ENCODE results near the gene IRF4. TPM values are rescaled to one million over a fixed set of nuclear protein-coding genes. Genes with fewer than 3 reads are reported as not detected.
A peak's percentile ranks its signal among the peaks of the same experiment; 100 is the strongest.

The IRF4 gene
- total RNA-seq, 1 experiment from 2014 or later: 0.23 TPM

DNA sequence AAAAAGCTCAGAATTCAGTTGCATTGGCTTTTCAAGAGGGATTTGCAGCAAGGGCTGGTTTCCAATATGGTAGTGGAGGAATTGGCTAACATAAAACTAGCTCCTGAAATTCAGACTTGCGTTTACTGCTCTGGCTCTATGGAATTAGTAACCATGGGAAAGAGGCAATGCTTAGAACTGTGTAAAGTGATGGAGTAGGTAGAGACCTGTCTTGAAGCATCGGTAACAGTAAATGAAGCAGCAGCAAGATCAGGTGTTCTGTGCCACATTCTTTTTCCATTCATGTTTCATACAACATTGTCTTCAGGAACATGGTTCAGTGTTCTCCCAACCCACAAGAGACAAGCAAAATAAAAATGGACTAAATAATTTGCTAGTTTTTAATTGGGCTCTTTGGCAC is 6.5 kb downstream of the IRF4 start:
- no peak for DNase-seq (ENCODE audit: low read depth)

DNA sequence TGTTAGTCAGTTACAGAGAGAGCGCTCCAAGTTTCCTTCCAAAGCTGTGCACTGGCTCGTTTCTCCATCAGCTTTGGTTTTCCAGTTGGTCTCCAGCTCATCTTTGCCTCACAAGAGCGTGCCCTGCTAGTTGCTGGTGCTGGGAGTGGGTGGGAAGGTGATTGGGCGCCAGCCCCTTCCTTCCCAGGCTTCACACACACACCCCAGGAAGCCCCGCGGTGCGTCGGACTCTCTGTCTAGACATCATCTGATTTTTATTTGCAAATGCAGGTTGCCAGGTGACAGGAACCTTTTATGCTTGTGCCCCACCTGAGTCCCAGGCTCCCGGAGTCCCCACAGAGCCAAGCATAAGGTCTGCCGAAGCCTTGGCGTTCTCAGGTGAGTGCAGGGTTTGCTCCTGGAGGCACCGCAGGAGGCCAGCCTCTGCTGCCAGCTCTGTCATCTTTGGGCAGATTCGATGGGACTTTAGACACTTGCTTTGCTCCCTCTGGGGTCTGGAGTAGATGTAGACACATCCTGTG is 7.1 kb downstream of the IRF4 start:
- no peak for DNase-seq (ENCODE audit: low read depth)

- DNase-seq (ENCODE audit: low read depth): no peak
Measured at GRCh38 chr6:399785-400534, 8.4 kb downstream of the IRF4 start.

DNA sequence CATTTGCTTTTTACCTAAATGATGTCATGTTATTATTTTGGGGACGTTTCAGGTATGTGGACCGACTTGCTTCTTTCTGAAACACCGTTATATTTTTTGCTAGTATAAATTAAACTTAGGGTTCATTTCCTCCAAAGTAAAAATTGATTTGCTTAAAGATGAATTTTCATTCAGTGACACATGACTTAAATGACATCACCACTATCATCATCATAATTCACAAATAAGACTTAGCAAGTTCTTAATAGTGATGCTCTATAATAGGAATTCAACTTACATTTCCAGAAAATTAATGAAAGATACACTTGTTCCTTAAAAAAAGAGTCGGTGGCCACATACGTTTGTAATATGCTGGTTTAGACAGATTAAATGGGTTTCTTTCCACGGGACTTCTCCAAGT is 9.3 kb downstream of the IRF4 start:
- DNase-seq (ENCODE audit: low read depth): no peak

DNA sequence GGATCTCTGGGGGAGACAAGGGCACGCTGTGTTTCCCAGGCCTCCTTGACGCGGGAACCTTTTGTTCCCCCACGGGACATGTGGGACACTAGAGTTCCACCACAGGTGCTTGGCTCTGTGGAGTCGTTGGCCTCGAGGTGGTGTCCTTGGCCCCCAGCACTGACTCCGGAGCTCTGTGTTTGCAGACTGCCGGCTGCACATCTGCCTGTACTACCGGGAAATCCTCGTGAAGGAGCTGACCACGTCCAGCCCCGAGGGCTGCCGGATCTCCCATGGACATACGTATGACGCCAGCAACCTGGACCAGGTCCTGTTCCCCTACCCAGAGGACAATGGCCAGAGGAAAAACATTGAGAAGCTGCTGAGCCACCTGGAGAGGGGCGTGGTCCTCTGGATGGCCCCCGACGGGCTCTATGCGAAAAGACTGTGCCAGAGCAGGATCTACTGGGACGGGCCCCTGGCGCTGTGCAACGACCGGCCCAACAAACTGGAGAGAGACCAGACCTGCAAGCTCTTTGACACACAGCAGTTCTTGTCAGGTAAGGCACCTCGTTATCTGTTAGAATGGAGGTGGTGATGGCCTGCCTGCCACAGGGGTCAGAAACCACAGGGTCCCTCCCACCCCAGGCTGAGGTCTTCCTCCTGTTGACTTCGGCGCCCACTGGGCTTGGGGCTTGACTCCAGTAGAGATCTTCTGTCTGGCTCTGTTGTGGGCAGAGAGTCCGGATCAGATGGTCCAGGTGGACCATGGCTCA is 9.9 kb downstream of the IRF4 start:
- no peak for DNase-seq (ENCODE audit: low read depth)

- no peak for DNase-seq (ENCODE audit: low read depth)
Measured at GRCh38 chr6:401994-402640, 10.6 kb downstream of the IRF4 start.

- DNase-seq (ENCODE audit: low read depth): no peak
Measured at GRCh38 chr6:402901-403658, 11.5 kb downstream of the IRF4 start.

- no peak for DNase-seq (ENCODE audit: low read depth)
Measured at GRCh38 chr6:403659-404655, 12.4 kb downstream of the IRF4 start.

DNA sequence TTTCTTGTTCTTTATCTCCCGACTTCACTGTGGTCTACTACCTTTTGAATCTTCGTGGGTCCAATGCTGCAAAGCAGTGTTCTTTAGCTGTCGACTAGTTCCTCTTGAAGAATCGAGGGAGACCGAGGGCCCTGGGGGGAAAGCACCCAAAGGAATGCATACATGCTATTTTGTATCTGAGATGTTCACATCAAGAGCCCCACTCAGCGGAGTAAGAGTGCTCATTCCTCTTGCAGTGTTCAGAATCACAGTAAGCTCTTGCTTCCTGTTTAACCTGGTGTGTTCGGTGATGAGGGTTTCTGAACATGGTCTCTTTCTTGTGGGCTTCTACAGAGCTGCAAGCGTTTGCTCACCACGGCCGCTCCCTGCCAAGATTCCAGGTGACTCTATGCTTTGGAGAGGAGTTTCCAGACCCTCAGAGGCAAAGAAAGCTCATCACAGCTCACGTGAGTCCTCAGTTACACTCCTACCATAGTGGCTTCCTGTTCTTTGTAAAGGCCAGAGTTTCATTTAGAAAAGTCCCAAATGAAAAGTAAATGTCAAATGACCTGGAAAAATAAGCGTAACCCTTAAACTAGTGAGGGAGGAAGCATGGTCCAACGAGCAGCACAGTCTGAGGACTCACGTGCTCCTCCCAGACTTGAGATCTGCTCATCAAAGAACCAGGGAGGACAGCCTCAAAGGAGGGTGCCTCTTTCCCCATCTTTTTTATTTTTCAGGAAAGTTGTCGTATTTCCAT is 13.3 kb downstream of the IRF4 start:
- DNase-seq (ENCODE audit: low read depth): no peak

GRCh38 chr6:408148-408547 is 16.6 kb downstream of the IRF4 start:
- no peak for DNase-seq (ENCODE audit: low read depth)

DNA sequence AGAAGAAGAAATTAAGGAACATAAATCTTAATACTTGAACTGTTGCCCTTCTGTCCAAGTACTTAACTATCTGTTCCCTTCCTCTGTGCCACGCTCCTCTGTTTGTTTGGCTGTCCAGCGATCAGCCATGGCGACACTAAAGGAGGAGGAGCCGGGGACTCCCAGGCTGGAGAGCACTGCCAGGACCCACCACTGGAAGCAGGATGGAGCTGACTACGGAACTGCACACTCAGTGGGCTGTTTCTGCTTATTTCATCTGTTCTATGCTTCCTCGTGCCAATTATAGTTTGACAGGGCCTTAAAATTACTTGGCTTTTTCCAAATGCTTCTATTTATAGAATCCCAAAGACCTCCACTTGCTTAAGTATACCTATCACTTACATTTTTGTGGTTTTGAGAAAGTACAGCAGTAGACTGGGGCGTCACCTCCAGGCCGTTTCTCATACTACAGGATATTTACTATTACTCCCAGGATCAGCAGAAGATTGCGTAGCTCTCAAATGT is 17.1 kb downstream of the IRF4 start:
- DNase-seq (ENCODE audit: low read depth): peak; percentile 81

DNA sequence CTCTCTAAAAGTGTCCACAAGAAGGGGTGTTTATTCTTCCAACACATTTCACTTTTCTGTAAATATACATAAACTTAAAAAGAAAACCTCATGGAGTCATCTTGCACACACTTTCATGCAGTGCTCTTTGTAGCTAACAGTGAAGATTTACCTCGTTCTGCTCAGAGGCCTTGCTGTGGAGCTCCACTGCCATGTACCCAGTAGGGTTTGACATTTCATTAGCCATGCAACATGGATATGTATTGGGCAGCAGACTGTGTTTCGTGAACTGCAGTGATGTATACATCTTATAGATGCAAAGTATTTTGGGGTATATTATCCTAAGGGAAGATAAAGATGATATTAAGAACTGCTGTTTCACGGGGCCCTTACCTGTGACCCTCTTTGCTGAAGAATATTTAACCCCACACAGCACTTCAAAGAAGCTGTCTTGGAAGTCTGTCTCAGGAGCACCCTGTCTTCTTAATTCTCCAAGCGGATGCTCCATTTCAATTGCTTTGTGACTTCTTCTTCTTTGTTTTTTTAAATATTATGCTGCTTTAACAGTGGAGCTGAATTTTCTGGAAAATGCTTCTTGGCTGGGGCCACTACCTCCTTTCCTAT is 17.9 kb downstream of the IRF4 start:
- no peak for DNase-seq (ENCODE audit: low read depth)

DNA sequence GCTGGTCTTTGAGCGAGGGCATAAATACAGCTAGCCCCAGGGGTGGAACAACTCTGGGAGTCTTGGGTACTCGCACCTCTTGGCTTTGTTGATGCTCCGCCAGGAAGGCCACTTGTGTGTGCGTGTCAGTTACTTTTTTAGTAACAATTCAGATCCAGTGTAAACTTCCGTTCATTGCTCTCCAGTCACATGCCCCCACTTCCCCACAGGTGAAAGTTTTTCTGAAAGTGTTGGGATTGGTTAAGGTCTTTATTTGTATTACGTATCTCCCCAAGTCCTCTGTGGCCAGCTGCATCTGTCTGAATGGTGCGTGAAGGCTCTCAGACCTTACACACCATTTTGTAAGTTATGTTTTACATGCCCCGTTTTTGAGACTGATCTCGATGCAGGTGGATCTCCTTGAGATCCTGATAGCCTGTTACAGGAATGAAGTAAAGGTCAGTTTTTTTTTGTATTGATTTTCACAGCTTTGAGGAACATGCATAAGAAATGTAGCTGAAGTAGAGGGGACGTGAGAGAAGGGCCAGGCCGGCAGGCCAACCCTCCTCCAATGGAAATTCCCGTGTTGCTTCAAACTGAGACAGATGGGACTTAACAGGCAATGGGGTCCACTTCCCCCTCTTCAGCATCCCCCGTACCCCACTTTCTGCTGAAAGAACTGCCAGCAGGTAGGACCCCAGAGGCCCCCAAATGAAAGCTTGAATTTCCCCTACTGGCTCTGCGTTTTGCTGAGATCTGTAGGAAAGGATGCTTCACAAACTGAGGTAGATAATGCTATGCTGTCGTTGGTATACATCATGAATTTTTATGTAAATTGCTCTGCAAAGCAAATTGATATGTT is 19.2 kb downstream of the IRF4 start:
- no peak for DNase-seq (ENCODE audit: low read depth)

DNA sequence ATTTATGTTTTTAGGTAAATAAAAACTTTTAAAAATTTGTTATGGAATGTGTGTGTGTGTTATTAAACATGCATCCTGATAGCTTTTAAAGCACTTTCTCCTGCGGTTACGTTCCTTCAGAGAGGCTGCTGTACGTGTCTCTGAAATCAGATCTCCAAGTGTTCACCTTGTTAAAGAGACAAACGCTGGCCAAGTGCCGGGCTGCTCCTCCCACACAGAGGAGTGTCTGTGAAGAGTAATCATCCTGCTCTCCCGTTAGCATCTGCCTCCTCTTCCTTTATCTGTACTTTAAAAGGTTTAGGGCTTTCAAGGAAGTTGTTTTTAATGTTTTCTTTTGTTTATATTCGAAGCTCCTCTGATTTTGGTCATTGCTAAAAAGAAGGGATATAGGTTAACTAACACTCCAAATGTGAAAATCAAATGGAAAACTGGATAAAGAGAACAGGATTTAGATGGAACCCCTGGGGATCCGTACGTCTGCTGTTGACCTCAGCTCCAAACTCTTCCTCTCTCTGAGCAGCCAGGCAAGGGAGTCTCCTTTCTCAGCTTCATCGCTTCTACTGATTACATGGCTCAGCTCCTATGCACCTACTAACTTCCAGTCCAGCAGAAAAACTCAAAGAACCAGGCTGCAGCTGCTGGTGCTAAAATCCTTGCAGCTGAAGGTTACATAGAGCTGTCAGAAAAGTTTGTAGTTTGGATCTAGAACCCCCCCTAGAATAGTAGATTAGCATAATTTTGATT is 20.0 kb downstream of the IRF4 start:
- no peak for DNase-seq (ENCODE audit: low read depth)

DNA sequence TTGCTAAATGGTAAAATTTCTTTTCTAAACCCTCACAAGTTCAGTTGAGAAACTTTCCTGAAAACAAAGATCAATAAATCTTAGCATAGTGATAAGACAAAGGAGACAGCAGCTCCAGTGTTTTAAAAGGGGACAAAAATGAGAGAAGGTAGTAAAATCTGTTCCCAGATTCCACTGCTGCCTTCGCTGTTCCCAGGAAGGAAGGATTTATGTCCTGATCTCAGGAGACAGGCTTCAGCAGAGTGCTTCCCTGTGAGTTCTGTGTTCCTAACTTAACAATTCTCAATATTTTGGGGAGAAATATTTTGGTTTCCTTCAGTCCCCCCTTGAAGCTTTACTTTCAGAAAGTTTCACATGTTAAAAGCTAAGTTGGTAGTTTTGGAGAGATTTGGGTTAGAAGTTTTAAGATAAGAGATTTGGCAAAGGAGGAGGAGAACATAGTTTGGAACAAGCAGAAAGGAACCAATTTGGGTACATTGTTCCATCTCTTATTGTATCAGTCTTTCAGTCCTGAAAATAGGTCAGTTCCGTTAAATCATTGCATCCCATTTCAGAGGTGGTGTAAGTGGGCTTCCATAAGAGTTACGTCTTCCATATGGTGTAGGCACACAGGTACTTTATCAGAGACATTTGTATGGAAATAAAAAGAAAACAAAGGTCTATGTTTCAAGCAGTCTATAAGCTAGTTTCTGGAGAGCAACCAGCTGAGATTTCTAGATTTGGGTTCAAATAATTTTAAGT is 20.8 kb downstream of the IRF4 start:
- no peak for DNase-seq (ENCODE audit: low read depth)

GRCh38 chr6:414447-414846 is 22.9 kb downstream of the IRF4 start:
- DNase-seq (ENCODE audit: low read depth): no peak

GRCh38 chr6:415087-415486 is 23.5 kb downstream of the IRF4 start:
- no peak for DNase-seq (ENCODE audit: low read depth)

All from Daoy (cell line).